Left renal pelvis (tissue), 4 donors: Measurements from ENCODE around the gene BCL2. TPM values are rescaled to one million over a fixed set of nuclear protein-coding genes. Genes with fewer than 3 reads are reported as not detected.

Experiments used
- DNase-seq, 4 donors: peaks; one replicate each; pipeline ENCODE4 v3.0.0-alpha.2; 2013; ENCODE audit warnings: low read depth in 4 of 4, low spot score in 3 of 4
- polyA plus RNA-seq, 4 donors: library from polyadenylated mRNA; unstranded; fragments of 120-200 nt; gene quantifications; one replicate each; pipeline ENCODE4 v1.2.1, GENCODE V29; 2013; ENCODE audit not compliant: insufficient read length in 4 of 4

Gene BCL2
- polyA plus RNA-seq, 4 donors = 21.6 to 27.4 (median 24.5) TPM

GRCh38 chr18:63262369-63263335 is 56.9 kb downstream of the BCL2 start:
- no peak for DNase-seq

- no peak for DNase-seq
Measured at GRCh38 chr18:63261029-63261428, 58.5 kb downstream of the BCL2 start.

DNA sequence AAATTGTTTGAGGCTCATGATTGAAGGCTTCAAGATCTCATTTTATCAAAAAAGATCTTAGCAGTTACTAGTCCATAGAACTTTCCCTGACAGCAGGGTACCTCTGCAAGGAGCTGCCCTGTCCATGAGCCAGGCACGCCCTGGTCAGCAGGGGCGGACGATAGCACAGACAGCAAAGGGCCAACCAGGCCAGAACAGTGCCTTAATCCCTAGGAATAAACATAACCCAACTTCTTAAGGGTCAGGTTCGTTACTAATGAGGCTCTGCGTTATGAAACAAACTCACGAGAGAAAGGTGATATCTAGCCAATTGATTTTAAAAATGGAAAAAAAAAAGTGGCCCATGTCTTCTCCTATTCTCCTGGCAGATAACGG is 59.2 kb downstream of the BCL2 start:
- DNase-seq = no peak

DNA sequence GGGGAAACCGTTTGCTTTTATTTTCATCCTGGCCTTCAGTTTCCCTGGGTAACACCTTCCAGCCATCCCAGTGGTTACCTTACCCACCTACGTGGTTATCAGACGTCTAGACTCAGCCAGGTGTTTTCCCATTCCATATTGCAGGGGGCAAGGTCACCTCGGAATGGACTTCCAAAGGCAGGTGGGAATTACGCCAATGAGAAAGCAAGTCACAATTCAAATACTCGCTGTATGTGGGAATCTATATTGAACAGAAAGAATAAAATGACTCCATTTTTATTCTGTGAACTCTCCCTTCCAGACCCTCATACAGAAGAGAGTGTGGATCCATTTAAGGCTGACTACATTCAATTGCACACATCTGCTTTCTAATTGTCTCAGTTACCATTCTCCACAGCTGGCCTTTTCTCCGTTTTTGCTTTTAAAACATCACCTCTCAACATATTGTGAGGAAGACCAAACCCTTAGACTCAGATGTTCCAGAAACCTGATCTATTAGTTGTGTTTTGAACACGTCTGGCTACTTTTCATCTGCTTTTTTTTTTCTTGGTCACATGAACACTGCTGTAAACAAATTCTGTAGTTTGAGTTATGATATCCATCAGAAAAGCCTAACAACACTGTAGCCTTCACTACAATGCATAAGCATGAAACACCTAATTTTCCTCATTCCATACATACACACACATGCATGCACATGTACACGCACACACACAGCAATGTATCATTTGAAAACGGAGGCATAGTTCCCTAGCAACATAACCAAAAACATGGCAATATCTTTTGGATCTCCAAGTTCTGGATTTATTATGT is 59.8 kb downstream of the BCL2 start:
- no peak for DNase-seq

DNA sequence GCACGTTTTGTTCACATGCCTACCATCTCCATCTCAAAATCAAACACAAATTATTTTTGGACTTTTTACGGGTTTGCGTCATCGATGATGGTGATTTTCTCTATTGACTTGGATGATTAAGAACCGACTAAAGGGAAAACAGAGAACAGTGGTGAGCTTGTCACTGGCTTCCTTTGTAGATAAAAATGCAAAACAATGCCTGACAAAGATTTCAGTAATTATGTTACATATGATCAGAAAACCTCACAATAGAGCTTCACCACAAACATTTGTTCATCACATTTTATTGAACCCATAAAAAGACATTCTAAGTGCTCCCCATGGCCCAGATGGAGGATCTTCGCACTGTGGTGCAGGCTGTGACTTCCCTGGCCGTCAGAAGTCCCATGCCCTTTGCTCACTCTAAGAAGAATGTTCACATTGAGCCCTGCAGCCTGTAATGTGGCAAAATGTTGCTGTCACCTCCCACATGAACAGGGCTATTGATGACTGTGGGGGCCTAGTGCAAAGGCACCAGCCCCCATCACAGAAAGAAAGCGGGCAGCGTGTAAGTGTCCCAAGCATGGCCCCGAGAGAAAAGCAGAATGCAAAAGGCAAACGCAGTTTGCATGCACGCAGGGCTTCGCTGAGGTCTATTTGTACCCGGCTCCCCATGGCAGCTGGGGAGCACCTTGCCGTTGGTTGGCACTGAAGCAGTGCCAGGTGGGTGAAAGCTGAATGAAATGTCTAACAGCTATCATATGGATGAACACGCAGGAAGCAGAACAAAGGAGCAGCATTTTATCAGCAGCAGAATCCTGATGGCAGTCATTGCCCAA is 60.6 kb downstream of the BCL2 start:
- DNase-seq = no peak

GRCh38 chr18:63257453-63257852 is 62.1 kb downstream of the BCL2 start:
- no peak for DNase-seq

GRCh38 chr18:63255435-63255834 is 64.1 kb downstream of the BCL2 start:
- DNase-seq = no peak

GRCh38 chr18:63254716-63255399 is 64.7 kb downstream of the BCL2 start:
- no peak for DNase-seq

DNA sequence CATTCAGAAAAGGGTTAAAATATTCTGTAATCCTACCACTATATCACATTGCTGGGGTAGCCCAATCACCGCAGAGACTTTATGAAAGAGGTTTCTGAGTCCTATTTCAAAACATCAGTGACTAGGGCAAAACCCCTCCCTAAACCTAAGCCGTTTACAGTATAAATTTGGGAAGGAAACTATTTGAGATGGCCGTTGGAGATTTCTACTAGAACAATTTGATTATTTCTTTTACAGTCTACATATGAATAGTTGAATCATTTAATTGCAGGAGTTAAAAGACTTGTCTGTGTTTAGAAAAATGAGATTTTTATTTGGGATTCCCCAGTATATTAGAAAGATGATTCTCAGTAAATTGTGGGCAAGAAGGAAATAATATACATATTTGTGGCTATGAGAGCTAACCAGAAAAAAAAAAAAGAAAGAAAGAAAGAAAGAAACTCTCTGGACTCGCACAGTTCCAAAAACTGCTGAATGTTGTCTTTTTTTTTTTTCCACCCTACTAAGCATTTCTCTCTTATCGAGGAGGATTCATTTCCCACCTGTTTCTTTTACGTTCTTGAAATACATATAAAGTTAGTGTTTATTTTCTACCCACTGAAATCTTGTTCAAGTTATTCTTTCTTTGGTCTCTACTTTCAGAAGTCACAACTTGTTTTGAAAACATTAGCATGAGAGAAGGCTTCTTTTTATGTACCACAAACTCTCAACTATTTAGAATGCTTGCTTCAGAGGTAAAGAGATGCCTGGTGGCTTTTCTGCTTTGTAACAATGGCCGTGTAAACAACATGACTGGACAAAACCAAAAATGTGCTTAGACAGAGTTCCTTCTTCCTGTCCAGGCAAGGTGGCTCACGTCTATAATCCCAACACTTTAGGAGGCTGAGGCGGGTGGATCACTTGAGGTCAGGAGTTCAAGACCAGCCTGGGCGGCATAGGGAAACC is 65.9 kb downstream of the BCL2 start:
- no peak for DNase-seq

GRCh38 chr18:63253014-63253413 is 66.6 kb downstream of the BCL2 start:
- DNase-seq = no peak

DNA sequence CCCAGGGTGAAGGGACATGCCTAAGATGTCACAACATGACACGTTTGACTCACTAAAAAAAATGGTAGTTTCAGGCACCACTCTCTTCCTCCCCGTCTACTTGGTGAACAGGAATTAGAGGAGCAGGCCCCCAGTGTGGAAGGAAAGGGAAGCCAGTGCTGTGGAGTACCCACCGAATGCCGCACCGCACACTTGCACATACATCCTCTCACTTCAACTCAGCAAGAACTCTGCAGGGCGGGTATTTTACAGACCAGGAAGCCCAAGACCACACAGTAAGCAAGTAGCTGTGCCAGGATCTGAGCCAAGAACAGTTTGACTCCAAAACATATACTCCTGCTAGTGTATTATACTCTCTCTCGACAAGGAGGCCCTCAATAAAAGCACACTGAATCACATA is 69.8 kb downstream of the BCL2 start:
- no peak for DNase-seq

GRCh38 chr18:63247926-63248325 is 71.6 kb downstream of the BCL2 start:
- DNase-seq = no peak

- no peak for DNase-seq
Measured at GRCh38 chr18:63247506-63247905, 72.1 kb downstream of the BCL2 start.

GRCh38 chr18:63245600-63245999 is 74.0 kb downstream of the BCL2 start:
- no peak for DNase-seq

GRCh38 chr18:63244607-63245006 is 75.0 kb downstream of the BCL2 start:
- no peak for DNase-seq

- no peak for DNase-seq
Measured at GRCh38 chr18:63241760-63242159, 77.8 kb downstream of the BCL2 start.

DNA sequence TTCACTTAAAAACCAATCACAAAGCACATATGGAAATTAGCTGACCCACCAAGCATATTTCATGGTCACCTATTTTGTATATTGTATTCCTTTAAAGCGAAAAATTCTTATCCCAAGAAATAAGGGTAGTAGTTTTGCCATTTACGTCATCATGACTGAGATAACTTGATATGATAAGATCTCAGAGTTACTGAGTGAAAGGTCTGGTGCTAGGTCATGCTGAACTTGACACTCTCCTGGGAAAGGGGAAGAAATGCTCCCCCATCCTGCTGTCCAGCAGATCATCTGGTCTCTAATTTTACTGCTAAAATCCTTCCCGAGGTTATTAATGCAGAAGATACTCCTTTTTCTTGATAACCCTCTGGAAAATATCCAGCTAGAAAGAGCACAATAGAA is 78.3 kb downstream of the BCL2 start:
- DNase-seq = no peak

- DNase-seq = no peak
Measured at GRCh38 chr18:63240531-63241316, 78.8 kb downstream of the BCL2 start.
